Ovary (tissue), 9 donors: Measurements from ENCODE around the gene TENM4. TPM values are rescaled to one million over a fixed set of nuclear protein-coding genes. Genes with fewer than 3 reads are reported as not detected.
A peak's percentile ranks its signal among the peaks of the same experiment; 100 is the strongest.

Experiments
- DNase-seq, 5 donors: peaks; one replicate each; pipeline ENCODE4 v3.0.0-alpha.2; 2019 to 2020
- H3K27ac ChIP-seq, 2 donors: fragments of 200-600 bp; one replicate each; pipeline versions ENCODE4 v1.5.1 to v1.8.0; 2019 to 2022
- H3K27me3 ChIP-seq: fragments of 200-600 bp; one replicate; pipeline ENCODE4 v1.8.0; 2022
- H3K36me3 ChIP-seq: fragments of 200-600 bp; sonication (generic); one replicate; pipeline ENCODE4 v1.5.1; 2019
- H3K4me1 ChIP-seq: one replicate; pipeline ENCODE4 v1.8.1; 2013; ENCODE audit warnings: mild to moderate bottlenecking, moderate library complexity; ENCODE audit not compliant: insufficient read depth
- H3K4me3 ChIP-seq: fragments of 200-600 bp; sonication (generic); one replicate; pipeline ENCODE4 v1.5.1; 2017
- H3K9me3 ChIP-seq, 2 donors: fragments of 200-600 bp in 1 of 2; sonication (generic) in 1 of 2; one replicate each; pipeline versions ENCODE4 v1.5.1 to v1.8.1; 2013 to 2019; ENCODE audit warnings: mild to moderate bottlenecking in 1 of 2, moderate library complexity in 1 of 2
- CTCF ChIP-seq, 3 donors: fragments of 450-650 bp in 2 of 3; fragments of 200-600 bp in 1 of 3; IDR thresholded peaks; one replicate each; pipeline versions ENCODE4 v1.5.1 to v1.8.0; 2016 to 2022; ENCODE audit warnings: antibody characterized with exemption in 3 of 3, mild to moderate bottlenecking in 1 of 3
- EP300 ChIP-seq: sonication (generic); formaldehyde crosslinking; IDR thresholded peaks from one replicate; pipeline ENCODE4 v1.6.1; 2017; ENCODE audit warnings: antibody characterized with exemption
- POLR2A ChIP-seq: fragments of 450-650 bp; IDR thresholded peaks from one replicate; pipeline ENCODE4 v1.6.1; 2017; ENCODE audit warnings: antibody characterized with exemption, mild to moderate bottlenecking, moderate library complexity
- WGBS, 3 donors: extraction: QIAGEN DNeasy Blood & Tissue Kit in 1 of 3; methylation state at CpG; one replicate each; pipeline versions ENCODE4 v1.1.5 to v1.1.7; 2013 to 2017; 5-methylcytosine and 5-hydroxymethylcytosine counted together
- intact Hi-C, 4 donors: fragments of 100-400 bp; cut with DNase I; formaldehyde crosslinking; loops; one replicate each; pipeline versions ENCODE4 v1.11.0 to v1.15.1; 2022 to 2023
- polyA plus RNA-seq, 2 donors: library from polyadenylated mRNA; stranded (reverse); fragments of 200-250 nt in 1 of 2; fragments of 350-450 nt in 1 of 2; fragmentation: Illumina TruSeq in 1 of 2; extraction: RNeasy Lipid Tissue Mini Kit (QIAGEN cat#74804) in 1 of 2; gene quantifications; one replicate each; pipeline ENCODE4 v1.2.3, GENCODE V29; 2013 to 2014
- total RNA-seq, 7 donors: library from RNA; depleted of rRNA in 2 of 7; stranded (reverse); fragments of >200 nt in 2 of 7; fragmentation: NEBNext Ultra II Directional in 3 of 7; extraction: Animal tissue kit (Norgen Biotek cat#: 25700) in 3 of 7; gene quantifications; one replicate each; pipeline versions ENCODE4 v1.1.0 to v1.2.4, GENCODE V29; 2016 to 2023
- donor health status: DM: no; HTN: no; CAD: no; lungs with moderate emphysema.
- donor health status: DM: no; HTN: no; CAD: no.
- donor health status: Bipolar disorder and iron deficiency.
- donor health status: DM: yes; HTN: yes; CAD: no.
- donor health status: DM: no; HTN: no; CAD: no.
- donor health status: DM: yes; HTN: yes; CAD: no.

Gene TENM4
- total and polyA plus RNA-seq, 9 donors, result 11.0 to 206 (median 107) TPM

- intact Hi-C loops, result no loop called here
- no peak for TF ChIP-seq EP300
- no peak for TF ChIP-seq POLR2A
- no peak for TF ChIP-seq CTCF (IDR thresholded peaks at IDR 0.05)
Observed at GRCh38 chr11:79340535-79340934, 100.3 kb downstream of the TENM4 start.

DNA sequence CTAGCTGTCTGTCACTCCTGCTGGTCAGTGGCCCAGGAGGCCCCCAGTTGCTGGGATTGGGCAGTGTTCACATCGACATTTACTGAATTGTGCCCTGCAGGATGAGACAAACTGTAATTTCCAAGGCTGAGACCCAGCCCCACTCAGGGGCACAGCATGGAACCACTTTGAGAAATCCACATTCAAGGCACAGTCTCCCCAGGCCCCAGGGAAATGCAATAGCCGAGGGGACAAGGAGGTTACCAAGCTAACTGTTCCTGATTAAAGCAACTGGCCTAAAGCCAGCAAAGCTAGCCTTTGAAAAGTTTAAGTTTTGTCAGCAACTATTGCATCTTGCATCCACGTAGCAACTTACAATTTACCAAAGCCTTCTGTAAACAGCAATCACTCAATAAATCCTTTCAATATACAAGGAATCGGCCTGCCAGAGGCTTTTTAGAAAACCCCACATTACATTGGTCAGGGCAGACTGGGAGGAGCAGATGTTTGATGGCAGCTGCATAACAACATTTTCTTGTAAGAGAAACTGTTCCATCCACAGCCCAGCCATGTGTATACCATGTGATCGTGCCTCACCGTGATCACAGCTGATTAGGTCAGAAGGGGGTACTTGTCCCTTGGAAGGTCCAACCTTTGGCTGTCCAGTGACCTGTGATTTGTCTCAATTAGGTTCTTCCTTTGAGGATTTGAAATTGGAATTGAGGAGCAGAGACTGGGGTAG, 103.9 kb downstream of the TENM4 start:
- 56 to 71% (median 66%) methylated on average over 6 of the region's 6 CpGs for whole genome bisulfite sequencing, 3 donors
- no peaks in the 10 kb centered on the region for H3K27me3 ChIP-seq
- no peak for DNase-seq
- intact Hi-C loops, result no loop called here
- no peak overlapping the region for H3K4me3 ChIP-seq
- peaks cover 11% of the 10 kb centered on the region for H3K4me1 ChIP-seq
- no peaks in the 10 kb centered on the region for H3K36me3 ChIP-seq
- no peak for TF ChIP-seq EP300
- no peaks in the 10 kb centered on the region for H3K9me3 ChIP-seq
- H3K27ac ChIP-seq, result no peak overlapping the region

More at GRCh38 chr11:79340535-79340934, 100.3 kb downstream of the TENM4 start:
- no peak for DNase-seq
- H3K9me3 ChIP-seq, result no peaks in the 10 kb centered on the region
- H3K4me1 ChIP-seq, result peaks cover 7% of the 10 kb centered on the region
- no peak overlapping the region for H3K27ac ChIP-seq
- WGBS, 3 donors, result 86 to 94% (median 88%) methylated on average over 3 of the region's 3 CpGs
- no peak overlapping the region for H3K4me3 ChIP-seq
- H3K27me3 ChIP-seq, result no peaks in the 10 kb centered on the region
- no peaks in the 10 kb centered on the region for H3K36me3 ChIP-seq

DNA sequence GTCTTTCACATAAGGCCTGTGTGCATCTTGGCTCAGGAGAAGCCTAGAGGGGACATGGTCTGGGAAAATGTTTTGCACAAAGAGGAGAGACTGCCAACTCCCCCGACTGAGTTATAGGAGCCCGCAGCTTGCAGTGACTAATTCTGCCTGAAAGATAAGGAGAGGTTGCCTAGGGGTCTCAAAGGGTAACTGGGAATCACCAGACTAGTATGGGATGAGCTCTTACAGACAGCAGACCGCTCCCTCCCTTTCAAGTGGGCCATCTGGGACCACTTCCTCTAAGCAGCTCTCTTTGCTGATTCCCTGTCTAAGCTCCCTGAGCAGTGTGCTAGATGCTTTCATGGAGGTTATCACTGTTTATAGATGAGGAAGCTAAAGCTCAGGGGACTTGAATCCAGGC, 105.1 kb downstream of the TENM4 start:
- Histone ChIP-seq H3K27ac (no peak overlapping the region), H3K36me3 (no peaks in the 10 kb centered on the region), H3K4me1 (peaks cover 21% of the 10 kb centered on the region), H3K9me3 (no peaks in the 10 kb centered on the region), H3K27me3 (no peaks in the 10 kb centered on the region), H3K4me3 (no peak overlapping the region)
- TF ChIP-seq CTCF (IDR thresholded peaks at IDR 0.05), result no peak
- no peak for TF ChIP-seq POLR2A
- TF ChIP-seq EP300, result no peak
- 40 to 58% (median 45%) methylated on average over 3 of the region's 3 CpGs for WGBS, 3 donors
- no peak for DNase-seq
- intact Hi-C loops, result no loop called here

GRCh38 chr11:79333355-79333754, 107.5 kb downstream of the TENM4 start:
- 75 to 91% (median 77%) methylated on average over 2 of the region's 2 CpGs for WGBS, 3 donors
- Histone ChIP-seq H3K4me1 (peaks cover 20% of the 10 kb centered on the region), H3K9me3 (no peaks in the 10 kb centered on the region), H3K27ac (no peak overlapping the region), H3K4me3 (no peak overlapping the region), H3K36me3 (no peaks in the 10 kb centered on the region), H3K27me3 (no peaks in the 10 kb centered on the region)
- TF ChIP-seq POLR2A (no peak), CTCF (IDR thresholded peaks at IDR 0.05) (no peak)
- DNase-seq, result no peak
- intact Hi-C loops, result no loop called here

GRCh38 chr11:79332017-79332416, 108.8 kb downstream of the TENM4 start:
- Histone ChIP-seq H3K4me1 (peaks cover 18% of the 10 kb centered on the region), H3K36me3 (no peaks in the 10 kb centered on the region), H3K27me3 (no peaks in the 10 kb centered on the region), H3K9me3 (no peaks in the 10 kb centered on the region), H3K4me3 (no peak overlapping the region), H3K27ac (no peak overlapping the region)
- DNase-seq, result peak in 1 of 5 donors; percentile 40
- no peak for TF ChIP-seq EP300
- TF ChIP-seq CTCF (IDR thresholded peaks at IDR 0.05), result no peak
- no peak for TF ChIP-seq POLR2A
- WGBS, 3 donors, result 48 to 55% (median 50%) methylated on average over 2 of the region's 2 CpGs
- intact Hi-C loops, result no loop called here
